Skeletal muscle cell (primary cell): ENCODE measurements around the gene LRBA.
"Not testable (repeated sequence)": the region's sequence is repeated elsewhere in the genome, so short reads cannot be mapped to it uniquely, and the experiment has no call there.

ENCODE experiments used
- DNase-seq: peaks from one replicate; pipeline ENCODE4 v3.0.0-alpha.2; 2010; ENCODE audit warnings: low read depth
- H3K4me3 ChIP-seq: 2 replicates; pipeline ENCODE4 v1.5.1; 2011; ENCODE audit warnings: low read depth, mild to moderate bottlenecking, control low read depth, low read length, moderate library complexity

The LRBA gene

DNA sequence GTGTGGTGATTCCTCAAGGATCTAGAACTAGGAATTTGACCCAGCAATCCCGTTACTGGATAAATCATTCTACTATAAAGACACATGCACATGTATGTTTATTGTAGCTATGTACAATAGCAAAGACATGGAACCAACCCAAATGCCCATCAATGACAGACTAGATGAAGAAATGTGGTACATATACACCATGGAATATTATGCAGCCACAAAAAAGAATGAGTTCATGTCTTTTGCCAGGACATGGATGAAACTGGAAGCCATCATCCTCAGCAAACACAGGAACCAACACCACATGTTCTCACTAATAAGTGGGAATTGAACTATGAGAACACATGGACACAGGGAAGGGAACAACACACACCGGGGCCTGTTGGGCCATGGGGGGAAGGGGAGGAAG lies 450.1 kb downstream of the LRBA start:
- H3K4me3 ChIP-seq, DNase-seq: not testable (repeated sequence)

DNA sequence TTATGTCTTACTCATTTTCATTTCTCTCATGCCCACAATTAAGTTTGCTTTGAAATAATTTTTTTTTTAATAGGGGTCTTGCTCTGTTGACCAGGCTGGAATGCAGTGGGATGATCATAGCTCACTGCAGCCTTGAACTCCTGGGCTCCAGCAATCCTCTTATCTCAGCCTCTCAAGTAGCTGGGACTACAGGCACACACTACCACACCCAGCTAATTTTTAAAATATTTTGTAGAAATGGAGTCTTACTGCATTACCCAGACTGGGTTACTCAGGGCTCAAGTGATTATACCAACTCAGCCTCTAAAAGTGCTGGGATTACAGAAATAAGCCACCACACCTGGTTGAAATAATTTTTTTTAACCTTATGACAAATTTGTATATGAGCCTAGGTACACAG lies 452.3 kb downstream of the LRBA start:
- no peak for DNase-seq
- H3K4me3 ChIP-seq: no peak overlapping the region

DNA sequence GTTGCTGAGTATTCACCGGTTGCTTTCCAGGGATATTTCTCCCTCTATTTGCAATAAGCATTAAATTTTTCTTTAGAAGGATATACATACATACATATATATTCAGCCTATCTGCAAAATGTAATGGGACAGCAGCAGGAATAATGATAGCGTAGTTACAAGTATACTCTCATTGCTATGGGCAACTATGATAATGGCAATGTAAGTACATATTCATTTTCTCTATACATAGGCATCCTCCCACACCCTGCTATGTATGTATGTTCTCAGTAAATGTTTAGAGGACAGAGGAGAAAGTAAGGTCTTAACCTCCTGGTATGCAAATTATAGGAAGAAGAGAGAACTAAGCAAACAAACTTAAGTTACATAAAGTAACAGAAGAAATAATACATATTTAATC lies 452.8 kb downstream of the LRBA start:
- H3K4me3 ChIP-seq: no peak overlapping the region
- no peak for DNase-seq

DNA sequence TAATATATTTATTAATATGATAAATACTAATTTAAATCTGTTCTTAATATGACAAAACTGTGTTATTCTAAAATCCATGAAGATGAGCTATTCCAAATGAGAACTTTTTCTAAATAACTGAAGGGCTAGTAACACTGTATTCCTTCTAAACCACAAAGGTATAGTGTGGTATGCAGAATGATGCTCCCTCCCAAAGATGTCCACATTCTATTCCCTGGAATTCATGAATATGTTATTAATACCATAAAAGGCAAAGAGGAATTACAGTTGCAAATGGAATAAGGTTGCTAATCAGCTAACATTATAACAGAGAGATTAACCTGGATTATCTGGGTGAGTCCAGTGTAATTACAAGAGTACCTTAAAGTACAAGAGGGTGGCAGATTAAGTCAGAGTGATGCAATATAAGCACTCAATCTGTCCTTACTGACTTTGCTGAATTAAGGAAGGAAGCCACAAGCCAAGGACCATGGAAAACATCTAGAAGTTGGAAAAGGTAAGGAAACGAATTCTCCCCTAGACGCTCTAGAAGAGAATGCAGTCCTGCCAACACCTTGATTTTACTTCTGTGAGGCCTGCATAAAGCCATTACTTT lies 453.8 kb downstream of the LRBA start:
- DNase-seq: no peak
- H3K4me3 ChIP-seq: no peak overlapping the region

DNA sequence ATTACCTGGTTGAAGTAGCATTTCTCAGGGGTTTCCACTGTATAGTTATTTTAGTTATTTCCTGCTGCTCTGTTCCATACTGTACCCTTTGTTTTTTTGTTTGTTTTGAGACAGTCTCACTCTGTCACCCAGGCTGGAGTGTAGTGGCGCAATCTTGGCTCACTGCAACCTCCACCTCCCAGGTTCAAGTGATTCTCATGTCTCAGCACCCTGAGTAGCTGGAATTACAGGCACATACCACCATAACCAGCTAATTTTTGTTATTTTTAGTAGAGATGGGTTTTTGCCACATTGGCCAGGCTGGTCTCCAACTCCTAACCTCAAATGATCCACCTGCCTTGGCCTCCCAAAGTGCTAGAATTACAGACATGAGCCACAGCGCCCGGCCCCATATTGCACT lies 457.3 kb downstream of the LRBA start:
- DNase-seq, H3K4me3 ChIP-seq: not testable (repeated sequence)

DNA sequence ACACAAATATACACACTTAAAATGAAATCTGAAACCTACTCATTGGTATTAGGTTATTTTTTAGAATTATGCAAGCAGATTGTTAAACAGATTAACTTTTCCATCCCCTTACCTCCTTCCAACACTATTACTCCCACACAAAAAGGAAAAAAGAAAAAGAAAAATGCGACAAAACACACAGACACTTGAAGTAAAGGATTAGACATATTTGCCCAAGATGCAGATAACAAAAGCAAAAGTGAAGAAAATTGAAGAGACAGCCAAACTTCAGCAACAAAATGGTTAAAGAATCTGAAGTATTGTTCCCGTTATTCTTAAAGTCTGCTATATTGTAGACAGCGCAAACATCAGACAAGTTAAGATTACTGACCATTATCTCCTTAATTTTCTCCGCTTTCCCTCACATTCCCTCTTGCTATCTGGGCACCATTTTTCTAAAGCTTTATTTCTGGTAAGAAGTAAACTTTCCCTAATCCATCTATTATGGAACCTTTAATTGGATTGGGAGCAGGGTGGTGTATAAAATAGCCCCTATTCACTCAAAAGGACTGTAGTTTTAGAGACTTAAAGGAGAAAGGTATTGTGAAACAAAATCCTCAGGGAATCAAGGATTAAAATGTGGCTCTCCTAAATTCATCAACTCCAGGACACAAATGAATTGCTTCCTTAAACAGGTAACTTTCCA lies 467.8 kb downstream of the LRBA start:
- no peak for DNase-seq
- H3K4me3 ChIP-seq: no peak overlapping the region

DNA sequence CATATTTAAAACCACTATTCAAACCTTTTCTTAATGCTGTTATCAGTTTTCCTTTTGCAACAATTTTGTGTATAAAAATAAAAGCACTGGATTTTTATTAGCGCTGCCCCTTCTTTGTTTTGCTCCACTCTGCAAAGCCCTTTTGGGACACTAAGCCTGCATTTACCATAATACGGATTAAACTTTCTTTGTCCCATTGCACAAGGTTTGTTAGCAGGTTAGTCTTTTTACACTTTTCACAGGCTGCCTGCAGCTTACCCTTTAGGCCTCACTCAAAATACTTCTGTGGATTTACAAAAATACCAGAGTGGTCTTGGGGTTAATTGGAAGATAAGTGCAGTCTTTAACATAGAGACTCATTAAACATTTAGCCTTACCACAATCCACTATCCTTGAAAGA lies 468.8 kb downstream of the LRBA start:
- no peak for DNase-seq
- no peak overlapping the region for H3K4me3 ChIP-seq

DNA sequence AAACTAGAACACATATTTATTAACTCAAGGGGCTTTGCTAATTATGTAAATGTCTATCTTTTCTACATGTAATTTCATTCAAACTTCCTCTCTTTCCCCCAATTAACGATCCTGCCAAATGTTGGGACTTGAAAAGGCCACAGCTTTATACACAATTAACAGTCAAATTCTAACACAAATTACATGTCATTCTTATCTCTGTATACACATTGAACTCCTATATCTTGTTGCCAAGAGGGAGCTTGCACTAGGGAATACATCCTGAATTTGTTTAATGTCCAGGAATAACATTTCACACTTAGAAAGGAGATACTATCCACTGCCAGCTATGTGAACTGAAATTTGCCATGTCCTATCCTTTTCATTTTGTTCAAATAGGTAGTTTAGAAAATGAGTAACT lies 472.0 kb downstream of the LRBA start:
- DNase-seq: no peak
- no peak overlapping the region for H3K4me3 ChIP-seq

DNA sequence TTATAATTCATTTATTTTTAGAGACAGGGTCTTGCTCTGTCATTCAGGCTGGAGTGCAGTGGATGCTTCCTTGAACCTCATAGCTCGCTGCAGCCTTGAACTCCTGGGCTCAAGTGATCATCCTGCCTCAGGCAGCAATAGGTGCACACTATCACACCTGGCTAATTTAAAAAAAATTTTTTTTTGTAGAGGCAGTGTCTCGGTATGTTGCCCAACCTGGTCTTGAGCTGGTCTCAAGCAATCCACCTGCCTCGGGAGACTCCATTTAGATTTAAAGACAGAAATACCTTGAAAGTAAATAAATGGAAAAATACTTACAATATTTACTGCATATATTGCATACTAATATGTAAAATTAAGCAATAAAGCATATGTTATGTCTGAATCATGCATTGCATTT lies 473.4 kb downstream of the LRBA start:
- H3K4me3 ChIP-seq: no peak overlapping the region
- no peak for DNase-seq

DNA sequence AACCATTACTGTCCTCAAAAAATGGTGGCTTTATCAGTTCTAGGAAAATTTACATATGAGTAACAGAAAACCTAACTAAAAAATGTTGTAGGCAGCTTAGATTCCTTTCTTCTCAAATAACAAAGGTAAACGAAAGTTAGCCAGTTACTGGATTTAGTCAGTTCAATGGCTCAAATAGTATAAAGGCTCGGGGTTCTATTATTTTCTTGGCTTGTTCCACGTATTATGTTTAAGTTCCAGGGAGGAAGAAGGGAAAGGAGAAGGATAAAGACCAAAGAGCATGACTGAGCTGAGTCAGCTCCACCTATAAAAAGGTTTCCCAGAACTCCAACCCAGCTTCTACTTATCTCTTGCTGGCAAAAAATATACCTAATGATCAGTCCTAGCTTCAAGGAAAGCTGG lies 474.1 kb downstream of the LRBA start:
- no peak overlapping the region for H3K4me3 ChIP-seq
- DNase-seq: no peak

DNA sequence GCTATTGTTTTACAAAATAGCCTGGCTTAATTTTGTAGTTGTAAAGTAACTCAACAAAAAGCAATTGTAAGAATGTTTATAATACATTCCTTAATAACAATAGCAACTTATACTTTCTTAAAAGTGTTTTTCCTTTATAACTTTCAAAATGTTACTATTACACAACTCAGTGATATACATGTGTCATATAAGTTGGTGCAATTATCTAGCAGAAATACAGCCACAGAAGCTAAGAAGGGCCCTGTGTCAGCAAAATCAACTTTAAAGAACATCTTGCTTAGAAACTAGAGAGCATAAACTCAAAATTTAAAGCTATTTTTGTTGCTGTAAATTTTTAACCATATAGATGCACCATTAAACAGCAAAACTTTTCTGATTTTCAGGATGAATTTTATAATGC lies 474.5 kb downstream of the LRBA start:
- DNase-seq: no peak
- no peak overlapping the region for H3K4me3 ChIP-seq

DNA sequence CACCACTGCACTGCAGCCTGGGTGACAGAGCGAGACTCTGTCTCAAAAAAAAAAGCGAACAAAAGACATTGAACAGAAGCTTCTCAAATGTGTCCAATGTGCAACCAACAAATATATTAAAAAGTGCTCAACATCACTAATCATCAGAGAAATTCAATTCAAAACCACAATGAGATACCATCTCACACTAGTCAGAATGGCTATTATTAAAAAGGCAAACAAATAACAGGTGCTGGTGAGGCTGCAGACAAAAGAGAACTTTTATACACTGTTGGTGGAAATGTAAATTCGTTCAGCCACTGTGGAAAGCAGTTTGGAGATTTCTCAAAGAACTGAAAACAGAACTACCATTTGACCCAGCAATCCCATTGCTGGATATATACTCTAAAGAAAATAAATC lies 477.2 kb downstream of the LRBA start:
- not testable (repeated sequence) for DNase-seq, H3K4me3 ChIP-seq

DNA sequence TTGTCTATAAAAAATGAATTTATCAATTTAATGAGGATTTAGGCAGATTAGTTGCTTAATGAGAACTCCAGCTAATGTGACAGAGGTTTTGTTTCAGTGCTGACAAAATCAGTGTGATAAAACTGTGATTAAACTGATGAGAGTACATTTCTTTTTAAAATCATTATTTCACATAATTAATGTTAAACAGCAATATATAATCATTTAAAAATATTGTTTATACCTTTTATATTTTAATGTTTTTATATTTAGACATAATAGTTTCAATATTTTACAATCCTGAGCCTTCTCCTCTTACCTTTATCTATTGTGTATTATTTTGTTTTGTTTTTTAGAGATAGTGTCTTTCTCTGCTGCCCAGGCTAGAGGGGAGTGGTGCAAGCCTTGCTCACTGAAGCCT lies 480.3 kb downstream of the LRBA start:
- H3K4me3 ChIP-seq: no peak overlapping the region
- DNase-seq: no peak

DNA sequence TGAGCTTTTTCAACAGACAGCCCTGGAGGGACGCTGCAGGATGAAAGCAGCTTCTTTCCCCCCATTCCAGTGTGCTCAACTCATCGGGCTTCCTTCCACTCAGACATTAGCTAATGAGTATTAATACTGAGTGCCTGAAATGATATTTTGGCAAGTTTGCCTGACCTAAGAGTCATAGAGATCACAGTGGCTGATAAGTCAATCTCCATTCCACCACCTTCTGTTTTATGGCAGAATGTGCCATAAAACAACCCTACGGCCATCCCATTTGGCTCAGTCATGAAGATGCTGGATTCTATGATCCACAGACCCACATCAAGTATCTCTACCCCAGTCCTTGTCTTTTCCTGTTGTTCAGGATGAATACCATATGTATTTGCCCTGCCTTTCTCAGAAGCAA lies 481.4 kb downstream of the LRBA start:
- H3K4me3 ChIP-seq: no peak overlapping the region
- no peak for DNase-seq

DNA sequence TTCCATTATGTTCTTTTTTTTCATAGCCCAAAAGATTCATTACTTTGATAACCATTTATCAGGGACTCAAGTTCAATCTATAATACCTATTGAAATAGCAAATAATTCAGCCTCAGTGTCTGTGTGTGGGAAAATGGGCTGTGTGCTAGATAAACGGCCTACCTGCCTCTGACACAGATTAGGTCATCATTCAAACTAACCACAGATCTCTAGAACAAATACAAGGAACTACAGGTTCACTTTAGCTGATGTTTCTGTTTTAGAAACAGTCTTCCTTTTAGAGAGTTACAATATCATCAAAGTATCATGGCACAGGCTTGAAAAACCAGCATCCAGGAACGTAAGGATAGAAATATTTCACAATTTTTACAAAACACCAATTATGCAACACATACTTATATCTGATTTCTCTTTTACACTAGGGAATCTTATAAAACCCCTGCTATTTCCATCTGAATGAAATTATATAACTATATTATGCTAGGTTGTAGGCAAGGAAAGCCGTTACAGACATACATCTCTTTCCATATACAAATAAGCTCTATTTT lies 489.7 kb downstream of the LRBA start:
- no peak for DNase-seq
- no peak overlapping the region for H3K4me3 ChIP-seq

DNA sequence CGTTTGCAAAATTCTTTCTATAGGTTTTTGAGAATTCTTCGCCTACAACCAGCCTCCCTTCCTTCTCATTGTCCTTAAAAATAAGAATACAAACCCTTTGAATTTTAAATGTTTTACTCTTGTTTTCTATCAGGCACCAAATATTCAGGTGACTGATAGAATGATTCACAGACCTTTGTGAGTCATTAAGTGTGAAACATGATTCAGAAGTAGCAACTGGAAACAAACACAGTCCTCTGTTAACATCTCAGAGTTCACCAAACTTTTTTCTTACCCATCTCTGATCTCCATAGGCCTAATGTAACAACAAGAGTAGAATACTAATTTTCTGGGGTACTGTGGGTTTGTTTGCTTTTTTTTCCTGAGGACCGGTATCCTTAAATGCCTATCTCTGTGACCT lies 496.5 kb downstream of the LRBA start:
- peak; percentile 10 for DNase-seq

DNA sequence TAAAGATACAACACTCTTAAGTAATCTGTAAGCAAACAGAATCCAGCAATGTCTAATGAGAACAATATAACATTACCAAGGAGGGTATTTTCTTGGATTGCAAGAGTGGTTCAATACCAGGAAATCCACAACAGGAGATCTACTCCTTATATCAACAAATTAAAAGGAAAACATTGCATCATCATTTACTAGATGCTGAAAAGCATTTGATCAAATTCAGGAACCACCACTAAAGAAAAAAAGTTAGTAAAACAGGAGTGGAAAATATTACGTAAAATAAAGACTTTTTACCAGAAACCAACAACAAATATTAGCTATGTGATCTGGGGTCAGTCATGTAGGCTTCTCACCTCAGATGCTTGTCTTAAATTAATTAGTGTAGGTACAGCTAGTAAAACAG lies 499.9 kb downstream of the LRBA start:
- peak; percentile 13 for DNase-seq
- H3K4me3 ChIP-seq: no peak overlapping the region

More for the DNA sequence above, 496.5 kb downstream of the LRBA start:
- H3K4me3 ChIP-seq: no peak overlapping the region

DNA sequence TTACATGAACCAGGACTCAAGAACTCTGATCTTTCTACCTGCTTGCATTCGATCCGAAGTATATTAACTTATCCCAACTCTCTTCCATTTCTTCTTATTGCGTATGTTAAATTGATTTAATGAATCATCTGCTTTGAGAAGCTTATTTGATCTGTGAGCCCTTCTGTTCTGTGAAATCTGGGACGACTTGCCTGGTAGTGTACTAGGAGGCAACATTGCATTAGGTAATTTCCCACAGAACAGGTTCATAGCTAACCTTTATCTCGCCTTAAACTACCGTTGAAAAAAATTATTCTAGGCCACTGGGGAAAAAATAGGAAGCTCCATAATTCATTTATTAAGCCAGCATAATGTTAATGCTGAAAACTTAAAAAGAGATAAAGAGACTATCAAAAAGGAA lies 500.4 kb downstream of the LRBA start:
- no peak for DNase-seq
- no peak overlapping the region for H3K4me3 ChIP-seq

DNA sequence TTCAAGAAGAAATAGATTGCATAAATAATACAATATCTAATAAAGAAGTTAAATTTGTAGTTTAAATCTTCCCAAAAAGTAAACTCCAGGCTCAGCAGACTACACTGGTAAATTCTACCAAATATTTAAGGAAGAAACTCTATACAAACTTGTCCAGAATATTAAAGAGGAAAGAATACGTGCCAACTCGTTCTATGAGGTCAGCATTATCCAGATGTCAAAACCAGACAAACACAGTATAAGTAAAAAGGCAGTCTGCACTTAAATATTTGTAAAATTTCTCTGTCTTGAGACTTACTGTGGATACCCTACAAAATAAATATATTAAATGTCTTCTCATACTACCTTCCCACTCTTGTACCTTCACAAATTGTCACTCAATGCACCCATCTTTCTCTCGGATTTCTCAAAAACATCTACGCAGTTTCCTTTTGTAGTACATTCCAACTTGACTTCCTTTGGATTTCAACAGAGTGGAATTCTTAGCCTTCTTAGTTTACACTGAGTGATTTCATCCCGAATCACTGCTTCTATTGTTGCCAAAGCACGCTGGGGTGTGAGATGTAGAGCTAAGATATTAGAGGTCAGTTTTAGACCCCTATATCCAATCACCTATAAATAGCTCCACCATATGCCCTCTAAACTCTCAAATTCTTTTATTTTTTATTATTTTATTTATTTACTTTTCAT lies 504.8 kb downstream of the LRBA start:
- DNase-seq: peak; percentile 62
- no peak overlapping the region for H3K4me3 ChIP-seq

DNA sequence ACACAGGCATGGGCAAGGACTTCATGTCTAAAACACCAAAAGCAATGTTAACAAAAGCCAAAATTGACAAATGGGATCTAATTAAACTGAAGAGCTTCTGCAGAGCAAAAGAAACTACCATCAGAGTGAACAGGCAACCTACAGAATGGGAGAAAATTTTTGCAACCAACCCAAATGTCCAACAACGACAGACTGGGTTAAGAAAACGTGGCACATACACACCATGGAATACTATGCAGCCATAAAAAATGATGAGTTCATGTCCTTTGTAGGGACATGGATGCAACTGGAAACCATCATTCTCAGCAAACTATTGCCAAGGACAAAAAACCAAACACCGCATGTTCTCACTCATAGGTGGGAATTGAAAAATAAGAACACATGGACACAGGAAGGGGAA lies 507.4 kb downstream of the LRBA start:
- DNase-seq, H3K4me3 ChIP-seq: not testable (repeated sequence)

DNA sequence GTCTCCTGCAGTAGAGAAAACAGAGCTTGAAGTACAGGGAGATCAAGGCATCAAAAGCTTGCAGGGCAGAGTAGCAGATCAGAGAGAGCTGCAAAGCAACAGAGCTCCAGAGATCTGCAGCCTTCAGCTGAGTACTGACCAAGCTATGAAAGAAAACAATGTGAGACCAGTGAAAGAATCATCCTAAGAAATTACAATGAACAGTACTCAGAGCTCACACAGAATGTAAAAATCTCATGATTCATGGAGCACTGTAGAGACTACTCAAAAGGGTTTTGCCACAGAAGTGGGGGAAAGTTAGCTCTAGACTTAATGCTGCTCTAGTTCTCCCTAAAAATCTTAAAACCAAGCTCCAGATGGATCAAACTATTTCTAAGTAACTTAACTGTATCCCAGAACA lies 513.1 kb downstream of the LRBA start:
- DNase-seq: peak; percentile 18
- H3K4me3 ChIP-seq: no peak overlapping the region
